NOMO-1 treated with DMSO at 0.1 percent for 48 hours (cell line): ENCODE measurements around the gene PRDM16.

ENCODE experiments used
- DNase-seq: peaks from one replicate; lab custom pipeline; 2025; ENCODE audit not compliant: unreplicated experiment; lab: John Stamatoyannopoulos, UW

PRDM16 gene

DNA sequence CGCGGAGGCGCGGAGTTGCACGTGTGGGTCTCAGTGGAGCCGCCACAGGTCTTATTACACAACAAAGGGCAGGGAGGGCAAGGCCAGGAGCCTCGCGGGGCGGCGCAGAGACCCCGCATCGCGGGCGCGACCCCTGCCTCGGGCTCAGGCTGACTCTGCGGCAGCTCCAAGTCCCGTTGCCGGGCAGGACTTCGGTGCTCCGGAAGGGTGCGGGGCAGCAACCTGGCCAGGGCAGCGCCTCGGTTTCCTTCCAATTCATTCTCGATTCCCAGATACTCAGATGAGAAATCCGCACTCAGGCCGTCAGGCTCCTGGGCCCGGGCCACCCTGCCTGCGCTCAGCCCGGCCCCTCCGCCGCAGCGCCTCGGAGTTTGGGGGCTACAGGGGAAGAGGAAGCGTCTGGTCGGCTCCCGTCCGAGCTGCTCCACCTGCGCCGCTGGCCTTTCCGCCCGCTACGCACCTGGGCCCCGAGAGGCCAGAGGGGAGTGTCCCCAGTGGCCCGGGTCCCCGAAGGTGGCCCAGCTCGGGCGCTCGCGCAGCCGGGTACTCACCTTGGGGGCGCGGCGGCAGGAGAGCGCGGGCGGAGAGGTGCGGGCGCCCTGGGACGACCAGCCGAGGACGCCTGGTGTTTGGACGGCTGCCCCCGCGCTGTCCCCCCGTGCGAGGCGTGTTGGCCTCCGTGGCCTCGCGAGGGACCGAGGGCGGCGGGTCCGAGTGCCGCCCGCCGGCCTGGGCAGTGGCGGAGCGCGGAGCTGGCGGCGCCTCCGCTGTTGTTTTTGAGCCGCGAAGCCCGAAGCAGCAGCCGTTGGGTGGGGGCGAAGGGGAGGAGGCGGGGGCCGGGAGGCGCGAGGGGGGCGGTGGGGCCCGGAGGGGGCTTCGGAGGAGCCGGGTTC lies 1.1 kb upstream of the PRDM16 start:
- no peak for DNase-seq

DNA sequence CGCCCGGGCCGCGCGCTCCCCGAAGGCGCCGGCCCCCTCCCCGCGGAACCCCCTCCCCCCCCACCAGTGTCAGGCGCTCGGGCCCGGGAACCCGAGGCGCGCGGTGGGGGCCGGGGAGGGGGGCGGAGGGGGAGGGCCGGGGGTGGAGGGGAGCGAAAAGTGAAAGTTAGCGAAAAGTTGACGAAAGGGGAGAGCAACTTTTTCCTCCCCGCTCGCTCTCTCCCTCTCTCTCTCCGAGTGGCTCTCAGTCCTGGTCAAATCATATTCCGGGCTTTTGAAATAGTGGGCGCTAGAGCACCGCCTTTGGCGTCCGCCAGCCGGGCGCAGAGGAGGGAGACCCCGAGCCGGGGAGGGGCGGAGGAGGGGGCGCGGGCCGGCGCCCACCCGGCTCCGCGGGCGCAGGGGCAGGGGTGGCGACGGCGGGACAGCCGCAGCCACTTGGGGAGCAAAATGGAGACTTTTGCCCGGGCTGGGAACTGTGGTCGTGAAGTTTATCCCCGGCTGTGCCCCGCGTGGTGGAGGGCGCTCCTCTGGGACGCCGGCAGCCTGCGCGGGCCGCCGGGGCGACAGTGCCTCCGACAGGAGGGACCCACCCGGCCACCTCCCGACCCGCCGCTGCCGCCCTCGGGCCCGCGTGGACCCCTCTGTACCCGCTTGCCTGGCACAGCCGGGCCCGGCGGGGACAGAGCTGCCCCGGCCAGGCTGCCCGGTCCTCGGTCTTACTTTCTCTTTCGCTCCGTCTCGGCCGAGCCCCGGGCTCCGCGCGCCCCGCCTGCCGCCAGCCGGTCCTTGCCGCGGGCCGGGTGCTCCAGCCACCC lies 697 bp downstream of the PRDM16 start:
- peak; percentile 32 for DNase-seq

DNA sequence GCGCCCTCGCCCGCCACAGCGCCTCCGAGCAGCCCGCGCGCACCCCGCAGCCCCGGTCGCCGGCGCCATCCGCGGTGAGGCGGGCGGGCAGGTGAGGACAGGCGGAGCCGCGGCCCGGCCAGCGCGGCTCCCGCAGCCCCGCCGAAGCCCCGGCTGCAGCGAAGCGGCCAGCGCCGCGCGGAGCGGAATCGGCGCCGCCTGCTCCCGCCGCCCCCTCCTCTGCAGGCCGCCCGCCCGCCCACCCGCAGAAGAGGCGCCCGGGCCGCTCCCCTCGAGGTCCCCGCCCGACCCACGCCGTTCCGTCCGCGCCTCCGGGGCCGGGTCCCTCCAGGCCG lies 1.3 kb downstream of the PRDM16 start:
- no peak for DNase-seq

DNA sequence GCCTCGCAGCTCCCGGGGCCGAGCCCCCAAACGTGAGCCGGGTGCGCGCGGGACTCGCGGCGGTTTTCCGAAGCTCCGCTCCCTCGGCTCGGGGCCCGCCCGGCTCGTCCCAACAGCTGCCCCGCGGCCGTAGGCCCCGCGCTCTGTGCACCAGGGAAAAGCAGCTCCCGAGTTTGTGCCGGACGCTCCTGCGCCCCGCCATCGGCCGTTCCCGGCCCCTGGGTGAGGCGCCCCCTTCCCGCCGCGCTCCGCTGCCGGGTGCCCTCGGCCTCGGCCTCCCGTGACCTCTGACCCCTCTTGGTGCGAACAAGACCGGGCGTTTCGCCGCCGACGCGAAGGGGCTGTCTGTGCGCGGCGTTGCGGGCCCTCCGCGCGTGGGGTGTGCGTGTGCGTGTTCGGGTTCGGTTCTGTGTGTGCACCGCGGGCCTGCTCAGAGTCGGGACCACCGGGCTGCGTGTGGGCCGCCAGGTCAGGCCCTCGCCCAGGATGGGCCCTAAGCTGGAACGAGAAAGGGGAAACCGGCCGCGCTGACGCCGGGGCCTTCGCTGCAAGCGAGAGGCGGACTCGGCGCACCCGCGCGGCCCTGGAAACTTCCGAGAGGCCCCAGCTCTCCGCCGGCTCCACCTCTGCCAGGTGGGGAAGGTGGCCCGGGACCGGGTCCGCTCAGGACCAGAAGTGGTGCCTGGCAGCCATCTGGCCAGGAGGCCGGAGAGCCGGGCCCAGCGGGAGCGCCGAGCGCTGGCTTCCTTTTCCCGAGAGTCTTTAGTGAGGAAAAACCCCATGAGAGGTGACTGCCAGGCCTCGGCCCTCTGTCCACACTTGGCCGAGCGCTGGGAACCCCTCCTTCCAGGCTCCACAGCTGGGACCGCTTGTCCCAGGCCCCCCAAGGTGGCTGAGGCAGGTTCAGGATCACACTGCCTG lies 1.9 kb downstream of the PRDM16 start:
- no peak for DNase-seq

DNA sequence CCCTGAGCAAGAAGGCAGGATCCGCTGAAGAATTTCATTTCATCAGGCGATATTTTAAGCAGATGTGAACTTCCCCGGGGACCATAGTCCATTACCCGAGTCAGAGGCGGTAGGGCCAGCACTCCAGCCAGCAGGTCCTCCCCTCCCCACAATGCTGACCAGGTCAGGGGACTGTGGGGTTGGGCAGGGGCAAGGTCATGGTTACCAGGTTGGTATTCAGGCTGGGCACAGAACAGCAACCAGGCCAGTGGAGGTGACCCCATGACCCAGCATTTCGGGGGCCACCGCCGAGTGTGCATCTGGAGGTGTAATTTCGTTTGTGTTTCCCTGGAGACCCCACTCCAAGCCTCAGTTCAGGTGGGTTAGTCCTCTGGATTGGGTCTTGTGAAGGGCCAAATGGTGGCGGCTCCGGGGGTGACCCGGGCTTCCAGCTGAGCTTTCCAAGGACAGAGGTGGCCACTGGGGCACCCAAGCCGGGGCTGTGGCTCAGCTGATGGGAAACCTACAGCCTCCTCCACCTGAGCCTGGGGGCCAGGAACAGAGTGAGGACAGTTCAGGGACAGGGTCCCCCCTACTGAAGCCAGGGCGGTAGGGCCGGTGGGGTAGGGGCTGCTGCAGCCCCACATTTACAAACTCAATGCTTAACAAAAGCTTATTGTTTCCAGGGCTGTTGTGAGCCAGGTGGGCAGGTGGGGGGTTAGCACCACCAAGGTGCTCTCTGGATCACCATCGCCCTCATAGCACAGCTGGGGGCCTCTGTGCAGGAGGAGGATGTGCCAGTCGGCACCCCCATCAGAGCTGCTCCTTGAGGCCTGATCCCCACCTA lies 2.8 kb downstream of the PRDM16 start:
- DNase-seq = no peak

DNA sequence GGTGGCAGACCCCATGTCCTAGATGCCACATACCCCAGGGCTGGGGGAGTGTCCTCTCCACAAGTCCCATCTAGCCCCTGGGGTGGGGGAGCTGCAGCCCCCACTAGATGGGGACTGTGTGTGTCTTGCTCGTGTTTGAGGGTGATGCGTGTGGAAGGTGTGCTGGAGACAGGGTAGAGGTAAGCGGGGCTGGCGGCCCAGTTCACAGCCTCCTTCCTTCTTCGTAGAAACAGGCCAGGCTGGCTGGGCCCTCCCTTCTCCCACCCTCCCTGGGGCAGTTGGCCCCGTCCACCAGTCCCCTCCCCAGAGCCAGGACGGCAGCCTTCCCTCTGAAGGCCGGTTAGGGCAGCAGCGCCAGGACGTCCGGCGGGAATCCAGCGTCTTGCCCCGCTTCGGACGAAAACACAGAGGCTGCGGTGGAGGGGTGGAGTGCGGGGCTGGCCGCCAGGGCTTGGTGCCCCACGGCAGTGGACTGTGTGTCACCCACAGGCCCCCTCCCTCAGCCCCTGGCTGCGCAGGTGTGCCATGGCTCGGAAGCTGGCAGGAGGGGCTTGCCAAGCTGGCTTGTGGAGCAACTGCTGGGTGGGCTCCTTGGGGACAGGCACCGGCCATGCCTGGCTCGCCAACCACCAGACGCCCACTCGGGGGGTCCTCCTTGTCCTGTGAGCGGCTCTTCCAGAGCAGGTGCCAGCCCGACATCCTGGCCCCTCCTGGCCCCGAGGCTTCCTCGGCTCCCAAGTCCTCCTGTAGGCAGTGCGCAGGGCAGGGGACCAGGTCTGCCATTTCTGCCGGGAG lies 3.6 kb downstream of the PRDM16 start:
- no peak for DNase-seq

DNA sequence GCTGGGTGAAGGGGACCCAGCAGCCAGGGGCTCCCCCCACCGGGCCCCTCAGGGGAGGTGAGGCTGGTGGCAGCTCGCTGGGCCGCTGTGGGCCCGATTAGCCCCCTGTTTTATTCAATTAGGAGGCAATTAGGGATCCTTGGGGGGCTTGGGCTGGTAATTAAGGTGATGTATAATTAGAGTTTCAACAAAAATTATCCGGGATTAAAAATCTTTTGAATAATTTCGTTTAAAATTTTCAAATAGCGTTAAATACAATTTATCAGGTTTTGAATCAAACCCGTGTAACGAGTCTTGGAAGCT lies 4.1 kb downstream of the PRDM16 start:
- DNase-seq = no peak

DNA sequence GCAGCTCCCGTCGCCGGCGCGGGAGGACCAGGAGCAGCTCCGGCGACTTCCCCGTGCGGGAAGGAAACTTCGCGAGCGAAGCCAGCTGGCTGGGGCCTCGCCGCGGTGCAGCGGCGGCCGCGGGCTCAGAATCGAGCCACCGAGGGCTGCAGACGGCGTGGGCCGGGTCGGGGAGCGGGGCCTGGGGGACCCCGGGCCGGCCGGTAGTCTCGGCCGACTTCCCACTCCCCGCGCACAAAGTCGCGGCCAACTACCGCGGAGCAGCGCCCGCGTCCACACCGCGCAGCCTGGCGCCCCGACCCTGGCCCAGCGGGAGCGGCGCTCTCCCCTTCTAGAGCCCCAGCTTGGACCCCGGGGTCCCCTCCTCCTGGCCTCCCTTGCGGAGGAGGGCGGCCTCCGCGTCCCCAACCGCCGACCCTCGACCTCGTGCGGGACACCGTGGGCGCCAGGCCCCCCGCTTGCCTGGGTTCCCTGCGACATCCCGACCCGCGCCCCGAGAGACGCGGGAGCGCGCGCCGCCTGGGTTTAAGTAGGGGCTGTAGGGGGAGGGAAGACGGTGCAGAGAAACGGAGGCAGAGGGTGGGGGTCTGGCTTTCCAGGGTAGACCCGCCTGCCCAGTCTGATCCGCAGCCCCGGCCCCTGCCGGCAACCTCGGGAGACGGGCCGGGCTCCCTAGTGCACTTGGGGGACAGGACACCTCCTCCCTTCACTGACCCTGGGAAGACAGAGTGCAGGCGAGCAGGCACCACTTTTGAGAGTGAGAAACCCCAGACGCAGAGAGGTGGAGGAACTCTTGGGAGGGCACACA lies 4.7 kb downstream of the PRDM16 start:
- DNase-seq = no peak

DNA sequence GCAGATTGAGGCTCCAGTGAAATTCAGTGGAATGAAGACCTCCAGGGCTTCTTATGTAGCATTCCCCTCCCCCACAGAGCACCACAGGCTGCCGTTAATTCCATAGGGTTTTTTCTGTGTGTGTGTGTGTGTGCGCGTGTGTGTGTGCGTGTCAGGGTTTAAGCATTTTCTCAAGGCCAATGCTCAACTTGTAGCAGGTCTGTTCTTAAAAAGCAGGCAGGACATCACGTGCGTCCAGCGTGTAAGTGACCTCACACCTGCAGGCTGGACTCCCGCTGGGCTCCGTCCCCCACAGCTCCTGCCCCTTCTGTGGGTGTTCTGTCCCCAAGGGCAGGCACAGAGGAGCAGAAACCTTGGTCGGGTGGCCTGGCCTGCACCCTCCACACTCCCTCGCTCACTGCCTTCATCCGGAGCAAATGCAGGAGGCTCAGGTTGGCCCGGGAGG lies 5.3 kb downstream of the PRDM16 start:
- DNase-seq = no peak

DNA sequence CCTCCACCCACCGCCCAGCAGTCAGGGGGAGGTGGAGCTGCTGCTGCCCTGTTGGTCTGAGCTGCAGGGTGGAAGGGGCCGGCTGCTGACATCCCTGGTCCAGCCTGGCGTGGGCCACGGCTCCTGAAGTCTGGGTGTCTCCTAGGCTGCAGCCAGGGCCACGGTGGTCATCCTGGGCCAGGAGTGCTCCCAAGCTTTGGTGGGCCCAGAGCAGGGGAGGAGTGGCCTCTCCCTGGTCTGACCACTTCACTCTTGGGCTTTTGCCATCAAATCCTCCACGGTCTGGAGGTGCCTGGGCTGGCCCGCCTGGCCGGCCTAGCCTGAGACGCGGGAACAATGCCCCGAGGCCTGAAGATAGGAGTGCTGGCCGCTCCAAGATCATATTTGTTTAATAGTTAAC lies 5.8 kb downstream of the PRDM16 start:
- DNase-seq = no peak

DNA sequence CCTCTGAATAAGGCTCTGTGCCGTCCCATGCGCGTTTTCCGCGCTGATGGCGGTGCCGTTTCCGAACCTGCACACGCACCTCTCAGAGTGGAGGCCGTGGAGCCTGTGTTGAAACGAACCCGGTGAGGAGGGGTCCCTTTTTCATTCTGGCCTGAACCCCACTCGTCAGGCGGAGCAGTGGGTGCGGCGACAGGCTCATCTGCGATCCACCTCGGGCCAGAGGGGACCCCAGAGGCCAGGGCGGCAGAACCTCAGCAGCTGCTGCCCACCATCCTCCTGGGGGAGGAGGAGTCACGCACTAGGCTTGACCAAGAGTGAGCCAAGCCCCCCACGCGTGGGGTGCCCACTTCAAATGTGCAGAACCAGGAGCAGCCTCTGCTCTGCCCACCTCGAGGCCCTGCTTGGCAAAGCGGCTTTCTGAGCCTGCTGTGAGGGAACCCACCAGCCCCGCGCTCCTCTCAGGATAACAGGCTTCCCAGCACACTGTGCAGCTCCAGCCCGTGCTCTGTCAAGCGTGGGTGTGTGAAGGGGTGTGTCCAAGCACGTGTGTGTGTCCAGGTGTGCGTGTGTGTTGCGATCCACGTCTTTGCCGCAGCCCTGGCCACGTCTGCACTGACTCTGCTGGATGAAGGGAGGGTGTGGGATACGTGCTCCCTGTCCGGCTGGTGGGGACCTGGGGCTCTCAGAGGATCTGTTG lies 6.8 kb downstream of the PRDM16 start:
- no peak for DNase-seq

DNA sequence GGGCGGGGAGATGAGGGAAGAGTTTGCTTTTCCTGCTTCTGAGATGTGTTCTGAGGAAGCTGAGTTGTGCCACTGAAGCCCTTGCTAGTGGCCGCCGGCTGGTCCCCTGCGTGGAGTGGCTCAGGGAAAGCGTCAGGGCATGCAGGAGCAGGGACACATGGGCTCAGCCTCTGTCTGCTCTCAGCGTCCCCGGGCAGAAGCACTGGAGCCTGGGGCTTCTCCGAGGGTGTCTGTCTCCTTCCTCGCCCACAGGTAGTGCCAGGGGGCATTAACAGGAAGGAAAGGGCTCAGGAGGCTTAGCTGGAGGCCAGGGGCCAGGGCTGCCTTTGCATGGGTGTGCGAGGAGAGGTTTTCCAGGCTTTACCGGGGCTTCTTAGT lies 7.3 kb downstream of the PRDM16 start:
- no peak for DNase-seq

DNA sequence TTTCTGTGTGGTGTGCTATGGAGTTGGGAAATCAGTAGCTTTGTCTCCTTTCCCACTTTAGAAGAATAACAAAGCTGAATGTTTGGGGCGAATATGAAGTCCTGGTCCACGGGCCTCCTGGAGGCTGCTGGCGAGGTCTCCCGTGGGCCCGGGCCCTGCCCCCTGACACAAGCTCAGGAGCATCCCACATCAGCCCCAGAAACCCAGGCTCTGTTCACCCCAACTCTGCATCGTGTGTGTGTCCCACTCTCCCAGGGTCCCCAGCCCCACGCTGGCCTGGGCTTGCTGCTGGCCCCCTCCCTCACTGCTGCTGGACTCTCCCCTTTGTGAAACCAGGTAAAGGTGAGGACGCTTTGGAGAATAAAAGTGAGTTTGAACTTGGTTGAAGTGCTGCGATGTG lies 8.1 kb downstream of the PRDM16 start:
- no peak for DNase-seq

DNA sequence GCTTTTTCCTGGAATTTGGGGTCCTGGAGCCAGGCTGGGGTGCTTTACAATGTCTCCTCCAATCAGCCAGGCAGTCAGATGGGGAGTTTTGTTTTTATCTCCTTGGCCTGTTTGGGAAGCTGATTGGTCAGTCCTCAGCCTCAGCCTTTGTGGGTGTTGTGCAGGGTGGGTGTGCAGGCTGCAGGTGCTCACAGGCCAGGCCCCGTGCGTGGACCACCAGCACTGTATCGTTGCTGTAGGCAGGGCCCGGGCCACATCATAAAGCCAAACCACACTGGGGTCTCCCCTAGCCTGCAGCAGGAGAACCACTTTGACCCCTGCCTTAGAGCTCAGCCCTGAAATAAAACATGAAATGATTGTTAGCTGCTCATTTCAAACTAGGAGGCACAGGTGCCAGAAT lies 8.6 kb downstream of the PRDM16 start:
- DNase-seq = no peak

DNA sequence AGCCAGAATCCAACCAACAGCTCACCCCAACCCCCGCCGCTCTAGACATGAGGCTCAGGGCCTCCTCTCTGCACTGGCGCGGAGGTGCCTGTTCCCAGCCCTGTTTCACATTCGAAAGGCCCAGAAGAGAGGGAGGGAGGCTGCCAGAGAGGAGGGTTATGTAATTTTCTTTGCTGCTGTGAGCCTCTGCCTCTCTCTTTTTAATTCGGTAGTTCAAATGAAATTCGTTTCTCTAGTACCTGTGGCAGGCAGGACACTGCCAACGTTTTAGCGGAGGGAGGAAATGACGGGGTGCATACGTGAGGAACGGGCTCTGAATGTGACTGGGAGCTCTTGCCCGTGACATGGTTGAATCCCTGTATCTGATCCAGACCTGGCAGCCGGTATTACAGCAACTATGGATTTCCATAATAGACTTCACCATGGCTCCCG lies 9.4 kb downstream of the PRDM16 start:
- DNase-seq = no peak

DNA sequence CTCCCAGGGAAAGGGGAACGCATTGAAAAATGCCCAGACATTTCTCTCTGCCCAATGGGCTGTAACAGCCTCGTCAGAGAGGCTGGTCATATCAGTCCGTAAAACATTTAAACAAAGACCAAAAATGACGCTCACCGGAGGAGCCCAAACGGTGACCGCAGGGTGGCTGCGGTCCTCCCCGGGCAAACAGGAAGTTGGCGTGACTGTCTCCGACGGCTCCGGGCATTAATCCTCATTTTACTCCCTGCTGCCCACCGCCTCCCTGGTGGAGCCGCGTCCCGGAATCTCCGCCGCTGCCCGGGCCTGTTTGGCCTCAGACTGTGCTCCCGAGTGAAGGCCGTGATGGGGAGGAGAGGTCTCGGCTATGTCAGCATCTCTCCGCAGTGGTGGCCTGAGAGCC lies 9.9 kb downstream of the PRDM16 start:
- no peak for DNase-seq

DNA sequence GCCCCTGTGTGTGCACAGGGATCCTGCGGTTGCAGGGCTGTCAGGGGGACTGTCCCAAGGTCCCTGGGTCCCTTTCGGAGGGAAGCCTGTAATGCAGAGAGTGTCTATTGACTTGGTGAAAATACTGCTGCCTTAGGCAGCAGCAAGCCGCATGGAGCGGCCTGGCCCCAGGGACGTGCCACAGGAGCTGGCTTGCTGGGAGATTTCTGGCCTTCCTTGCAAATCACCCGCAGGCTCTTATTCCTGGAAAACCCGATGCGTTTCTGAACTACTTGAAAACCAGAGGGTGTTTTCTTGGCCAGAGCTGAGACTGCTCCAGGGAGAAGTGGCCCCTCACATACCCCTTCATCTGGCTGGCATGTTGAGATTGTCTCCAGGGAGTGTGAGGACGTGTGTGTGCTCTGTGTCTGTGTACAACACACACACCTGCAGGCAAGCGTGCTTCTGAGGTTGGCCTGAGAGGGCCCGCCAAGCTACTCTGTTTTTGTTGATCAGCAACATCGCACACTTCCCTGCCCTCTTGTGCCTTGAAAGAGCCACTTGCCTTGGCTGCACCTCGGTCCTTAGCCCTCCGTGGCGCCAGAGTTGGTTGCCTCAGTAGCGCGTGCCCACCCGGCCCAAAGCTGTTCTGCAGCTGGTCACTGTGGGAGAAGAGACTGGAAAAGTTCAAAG lies 10.5 kb downstream of the PRDM16 start:
- no peak for DNase-seq
